H9 (cell line): ENCODE results near the gene TNNT2. TPM values are rescaled to one million over a fixed set of nuclear protein-coding genes. Genes with fewer than 3 reads are reported as not detected.

Experiments
- DNase-seq: peaks from one replicate; pipeline ENCODE4 v3.0.0-alpha.2; 2017
- H2AFZ ChIP-seq: one replicate; pipeline ENCODE4 v1.6.1; 2013; ENCODE audit warnings: mild to moderate bottlenecking, low read length, control low read depth, moderate library complexity
- H2AK5ac ChIP-seq: 2 replicates; pipeline ENCODE4 v1.6.1; 2013; ENCODE audit warnings: low read length, control low read depth, mixed read lengths; ENCODE audit not compliant: insufficient read length
- H2BK120ac ChIP-seq: one replicate; pipeline ENCODE4 v1.6.1; 2013; ENCODE audit warnings: low read depth, mild to moderate bottlenecking, low read length, control low read depth, inconsistent platforms; ENCODE audit not compliant: poor library complexity, severe bottlenecking
- H2BK12ac ChIP-seq: 2 replicates; pipeline ENCODE4 v1.6.1; 2013; ENCODE audit warnings: low read length, control low read depth, mixed read lengths, low read depth; ENCODE audit not compliant: insufficient read length
- H2BK15ac ChIP-seq: 2 replicates; pipeline ENCODE4 v1.6.1; 2013; ENCODE audit warnings: low read depth, low read length, control low read depth
- H2BK20ac ChIP-seq: one replicate; pipeline ENCODE4 v1.6.1; 2013; ENCODE audit warnings: low read depth, mild to moderate bottlenecking, low read length, control low read depth, inconsistent platforms; ENCODE audit not compliant: poor library complexity, severe bottlenecking
- H2BK5ac ChIP-seq: 2 replicates; pipeline ENCODE4 v1.6.1; 2013; ENCODE audit warnings: low read length, control low read depth, mixed read lengths; ENCODE audit not compliant: insufficient read length
- H3K14ac ChIP-seq: 2 replicates; pipeline ENCODE4 v1.6.1; 2013; ENCODE audit warnings: low read length, control low read depth; ENCODE audit not compliant: insufficient read depth
- H3K18ac ChIP-seq: 2 replicates; pipeline ENCODE4 v1.6.1; 2013; ENCODE audit warnings: low read depth, mild to moderate bottlenecking, mixed read lengths, low read length, control low read depth; ENCODE audit not compliant: insufficient read length
- H3K23ac ChIP-seq: 2 replicates; pipeline ENCODE4 v1.6.1; 2013; ENCODE audit warnings: low read length, control low read depth, mixed read lengths, low read depth; ENCODE audit not compliant: insufficient read length
- H3K23me2 ChIP-seq: 2 replicates; pipeline ENCODE4 v1.6.1; 2013; ENCODE audit warnings: low read depth, mild to moderate bottlenecking, mixed read lengths, low read length, control low read depth; ENCODE audit not compliant: insufficient read length, poor library complexity, severe bottlenecking
- H3K27ac ChIP-seq: 2 replicates; pipeline ENCODE4 v1.5.1; 2013; ENCODE audit warnings: low read length, control low read depth, mixed read lengths, low read depth; ENCODE audit not compliant: insufficient read length
- H3K27me3 ChIP-seq: 2 replicates; pipeline ENCODE4 v1.6.1; 2013; ENCODE audit warnings: low read length, control low read depth, inconsistent platforms; ENCODE audit not compliant: insufficient read depth
- H3K4ac ChIP-seq: 2 replicates; pipeline ENCODE4 v1.6.1; 2013; ENCODE audit warnings: low read depth, mild to moderate bottlenecking, control low read depth, inconsistent platforms, low read length, moderate library complexity
- H3K4me1 ChIP-seq: 2 replicates; pipeline ENCODE4 v1.6.1; 2013; ENCODE audit warnings: low read length, control low read depth, inconsistent platforms; ENCODE audit not compliant: insufficient read depth
- H3K4me2 ChIP-seq: 2 replicates; pipeline ENCODE4 v1.6.1; 2013; ENCODE audit warnings: low read length, control low read depth, mixed read lengths; ENCODE audit not compliant: insufficient read length, insufficient read depth
- H3K56ac ChIP-seq: 2 replicates; pipeline ENCODE4 v1.6.1; 2013; ENCODE audit warnings: low read depth, mild to moderate bottlenecking, mixed read lengths, low read length, control low read depth; ENCODE audit not compliant: insufficient read length
- H3K79me1 ChIP-seq: 2 replicates; pipeline ENCODE4 v1.6.1; 2013; ENCODE audit warnings: low read depth, mild to moderate bottlenecking, moderate library complexity, low read length, control low read depth, inconsistent platforms; ENCODE audit not compliant: insufficient read depth, poor library complexity, severe bottlenecking
- H3K79me2 ChIP-seq: 2 replicates; pipeline ENCODE4 v1.6.1; 2013; ENCODE audit warnings: low read length, control low read depth, inconsistent platforms; ENCODE audit not compliant: insufficient read depth
- H3K9ac ChIP-seq: 2 replicates; pipeline ENCODE4 v1.6.1; 2013; ENCODE audit warnings: low read length, control low read depth, mixed read lengths; ENCODE audit not compliant: insufficient read length; ENCODE audit errors: extremely low read depth
- H3K9me3 ChIP-seq: one replicate; pipeline ENCODE4 v1.6.1; 2013; ENCODE audit warnings: low read depth, low read length, inconsistent platforms; ENCODE audit not compliant: control insufficient read depth
- H3T11ph ChIP-seq: one replicate; pipeline ENCODE4 v1.6.1; 2013; ENCODE audit warnings: mild to moderate bottlenecking, low read length, control low read depth, inconsistent platforms
- H4K20me1 ChIP-seq: one replicate; pipeline ENCODE4 v1.6.1; 2013; ENCODE audit not compliant: control insufficient read depth, insufficient read length, insufficient read depth
- H4K5ac ChIP-seq: 2 replicates; pipeline ENCODE4 v1.6.1; 2013; ENCODE audit warnings: low read depth, mild to moderate bottlenecking, mixed read lengths, low read length, control low read depth; ENCODE audit not compliant: insufficient read length
- H4K8ac ChIP-seq: replicated peaks from 2 replicates; pipeline ENCODE4 v1.6.1; 2013; ENCODE audit warnings: low read length, control low read depth, mixed read lengths, low read depth; ENCODE audit not compliant: insufficient read length
- H4K91ac ChIP-seq: 2 replicates; pipeline ENCODE4 v1.6.1; 2013; ENCODE audit warnings: low read depth, mild to moderate bottlenecking, moderate library complexity, mixed read lengths, low read length, control low read depth; ENCODE audit not compliant: insufficient read length
- H3K27ac Mint-ChIP-seq, 3 experiments: 2 replicates in 2 of 3; 3 replicates in 1 of 3; pipeline ENCODE4 v1.8.0; 2020 to 2021; ENCODE audit warnings: mixed read lengths in 3 of 3, mild to moderate bottlenecking in 1 of 3, moderate library complexity in 1 of 3
- H3K27me3 Mint-ChIP-seq: 2 replicates; pipeline ENCODE4 v1.8.0; 2021; ENCODE audit warnings: low read depth, mild to moderate bottlenecking, moderate library complexity, mixed read lengths
- H3K36me3 Mint-ChIP-seq, 3 experiments: 2 replicates in 2 of 3; 3 replicates in 1 of 3; pipeline ENCODE4 v1.8.0; 2020 to 2021; ENCODE audit warnings: low read depth in 3 of 3, mixed read lengths in 3 of 3; ENCODE audit not compliant: insufficient read depth in 1 of 3
- H3K4me1 Mint-ChIP-seq, 2 experiments: 2 replicates each; pipeline ENCODE4 v1.8.0; 2020; ENCODE audit warnings: mixed read lengths in 2 of 2
- H3K4me3 Mint-ChIP-seq, 2 experiments: 2 replicates in 1 of 2; 3 replicates in 1 of 2; pipeline ENCODE4 v1.8.0; 2020 to 2021; ENCODE audit warnings: mild to moderate bottlenecking in 2 of 2, mixed read lengths in 2 of 2, moderate library complexity in 1 of 2
- H3K9me3 Mint-ChIP-seq, 2 experiments: 2 replicates in 1 of 2; 3 replicates in 1 of 2; pipeline ENCODE4 v1.8.0; 2020; ENCODE audit warnings: mild to moderate bottlenecking in 2 of 2, mixed read lengths in 2 of 2, moderate library complexity in 1 of 2
- CTCF ChIP-seq: fragments of 200-600 bp; sonication (generic); conservative IDR thresholded peaks from 3 replicates; pipeline ENCODE4 v1.8.0; 2021; ENCODE audit warnings: antibody characterized with exemption, mild to moderate bottlenecking
- WGBS: extraction: QIAGEN DNeasy Blood & Tissue Kit; methylation state at CpG from one replicate; pipeline ENCODE4 v1.1.7; 2013; ENCODE audit warnings: missing lambda C conversion rate, low lambda C conversion rate, mixed read lengths; ENCODE audit not compliant: insufficient read length; ENCODE audit errors: extremely low coverage; 5-methylcytosine and 5-hydroxymethylcytosine counted together
- total RNA-seq: library from RNA; stranded (reverse); gene quantifications from 2 replicates; pipeline ENCODE4 v1.2.1, GENCODE V29; 2021

Gene TNNT2
- total RNA-seq, 1 experiment from 2014 or later, result 8.6 TPM

GRCh38 chr1:201325678-201326060 is 51.8 kb downstream of the TNNT2 start:
- H3K27me3 Mint-ChIP-seq, result peaks cover 9% of the 10 kb centered on the region
- H3K56ac ChIP-seq, result no peak overlapping the region
- no peak for DNase-seq
- no peaks in the 10 kb centered on the region for H3K9me3 ChIP-seq
- no peak overlapping the region for H2BK5ac ChIP-seq
- no peak overlapping the region for H3K27ac Mint-ChIP-seq
- no peak overlapping the region for H3K23ac ChIP-seq
- H3K27ac ChIP-seq, result no peak overlapping the region
- H2BK15ac ChIP-seq, result no peak overlapping the region
- no CpG with 5 or more reads among the region's 8 CpGs for WGBS
- H3K4ac ChIP-seq, result no peak overlapping the region
- no peak overlapping the region for H3K9ac ChIP-seq
- no peak overlapping the region for H4K8ac ChIP-seq
- 0 out of 4 replicates have a peak, but pooled peaks cover 0 to 2% of the 10 kb centered on the region in 2 experiments for H3K4me1 Mint-ChIP-seq
- TF ChIP-seq CTCF, result no peak
- no peak overlapping the region for H2AFZ ChIP-seq
- no peak overlapping the region for H3K18ac ChIP-seq
- no peak overlapping the region; a peak in 1 of 5 replicates for H3K4me3 Mint-ChIP-seq
- no peaks in the 10 kb centered on the region for H4K20me1 ChIP-seq
- no peak overlapping the region for H2BK12ac ChIP-seq
- no peak overlapping the region for H4K91ac ChIP-seq
- H3K23me2 ChIP-seq, result no peaks in the 10 kb centered on the region
- H3K27me3 ChIP-seq, result no peaks in the 10 kb centered on the region
- no peaks in the 10 kb centered on the region for H3K4me1 ChIP-seq
- no peaks in the 10 kb centered on the region for H3K79me2 ChIP-seq
- no peak overlapping the region for H4K5ac ChIP-seq
- H2BK120ac ChIP-seq, result no peak overlapping the region
- no peak overlapping the region for H3K4me2 ChIP-seq
- H3K14ac ChIP-seq, result no peak overlapping the region
- no peaks in the 10 kb centered on the region; a peak in 1 of 7 replicates for H3K36me3 Mint-ChIP-seq
- H3K9me3 Mint-ChIP-seq, result no peaks in the 10 kb centered on the region
- no peak overlapping the region for H3T11ph ChIP-seq
- H3K79me1 ChIP-seq, result no peaks in the 10 kb centered on the region
- no peak overlapping the region for H2BK20ac ChIP-seq
- no peak overlapping the region for H2AK5ac ChIP-seq
